ENCODE data around the gene PACRG.

DNA sequence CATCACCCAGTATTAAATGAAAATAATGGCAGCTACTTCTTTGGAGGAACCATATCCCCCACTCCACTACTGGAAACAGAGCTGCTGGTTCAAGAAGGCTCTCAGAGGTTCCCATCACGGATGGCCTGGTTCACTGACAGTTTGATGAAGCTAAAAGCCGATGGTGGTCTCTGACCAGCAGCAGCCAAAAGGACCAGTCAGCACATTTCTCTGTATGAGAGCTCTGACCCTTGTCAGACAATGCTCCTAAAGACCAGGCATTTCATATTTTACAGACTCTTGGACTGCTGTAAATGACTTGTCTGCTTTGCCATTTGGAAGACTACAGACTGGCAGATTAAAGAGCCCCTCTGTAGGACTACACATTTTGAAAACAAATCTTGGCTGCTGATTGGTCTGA is 16.8 kb upstream of the PACRG start:
- TF ChIP-seq, protein P1, sequence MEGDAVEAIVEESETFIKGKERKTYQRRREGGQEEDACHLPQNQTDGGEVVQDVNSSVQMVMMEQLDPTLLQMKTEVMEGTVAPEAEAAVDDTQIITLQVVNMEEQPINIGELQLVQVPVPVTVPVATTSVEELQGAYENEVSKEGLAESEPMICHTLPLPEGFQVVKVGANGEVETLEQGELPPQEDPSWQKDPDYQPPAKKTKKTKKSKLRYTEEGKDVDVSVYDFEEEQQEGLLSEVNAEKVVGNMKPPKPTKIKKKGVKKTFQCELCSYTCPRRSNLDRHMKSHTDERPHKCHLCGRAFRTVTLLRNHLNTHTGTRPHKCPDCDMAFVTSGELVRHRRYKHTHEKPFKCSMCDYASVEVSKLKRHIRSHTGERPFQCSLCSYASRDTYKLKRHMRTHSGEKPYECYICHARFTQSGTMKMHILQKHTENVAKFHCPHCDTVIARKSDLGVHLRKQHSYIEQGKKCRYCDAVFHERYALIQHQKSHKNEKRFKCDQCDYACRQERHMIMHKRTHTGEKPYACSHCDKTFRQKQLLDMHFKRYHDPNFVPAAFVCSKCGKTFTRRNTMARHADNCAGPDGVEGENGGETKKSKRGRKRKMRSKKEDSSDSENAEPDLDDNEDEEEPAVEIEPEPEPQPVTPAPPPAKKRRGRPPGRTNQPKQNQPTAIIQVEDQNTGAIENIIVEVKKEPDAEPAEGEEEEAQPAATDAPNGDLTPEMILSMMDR (IDR thresholded peaks at IDR 0.05 in 4 of 5, conservative IDR thresholded peaks at IDR 0.05 in 1 of 5): no peak
- TF ChIP-seq POLR2A (IDR thresholded peaks at IDR 0.05): no peak

Measured in gastrocnemius medialis (tissue), 4 donors.